DOHH2 (cell line): ENCODE results near the gene RBM33.

Source experiments
- H3F3A ChIP-seq: fragments of 200-600 bp; sonication (generic), shearing (Covaris generic); 2 replicates; pipeline ENCODE4 v1.6.0; 2016; ENCODE audit warnings: antibody characterized with exemption, mild to moderate bottlenecking; ENCODE audit not compliant: control insufficient read depth, insufficient read depth
- H3K27ac ChIP-seq: fragments of 200-600 bp; sonication (generic); 2 replicates; pipeline ENCODE4 v1.5.1; 2014; ENCODE audit warnings: low read depth, mild to moderate bottlenecking, low read length, moderate library complexity
- H3K27me3 ChIP-seq: fragments of 200-600 bp; sonication (generic); 2 replicates; pipeline ENCODE4 v1.6.1; 2014; ENCODE audit warnings: mild to moderate bottlenecking, low read length, mixed read lengths; ENCODE audit not compliant: control insufficient read depth
- H3K36me3 ChIP-seq: fragments of 200-600 bp; sonication (generic); 2 replicates; pipeline ENCODE4 v1.6.1; 2014; ENCODE audit warnings: mild to moderate bottlenecking, low read length, moderate library complexity, mixed read lengths; ENCODE audit not compliant: control insufficient read depth
- H3K4me1 ChIP-seq: fragments of 200-600 bp; sonication (generic); 2 replicates; pipeline ENCODE4 v1.6.1; 2014; ENCODE audit warnings: mild to moderate bottlenecking, low read length, mixed read lengths; ENCODE audit not compliant: control insufficient read depth
- H3K4me2 ChIP-seq: fragments of 200-600 bp; sonication (generic); 2 replicates; pipeline ENCODE4 v1.6.0; 2014; ENCODE audit warnings: mild to moderate bottlenecking, low read length, moderate library complexity
- H3K4me3 ChIP-seq: fragments of 200-600 bp; sonication (generic); 2 replicates; pipeline ENCODE4 v1.5.1; 2014; ENCODE audit warnings: mild to moderate bottlenecking, low read length, mixed read lengths
- H3K79me2 ChIP-seq: fragments of 200-600 bp; sonication (generic); 2 replicates; pipeline ENCODE4 v1.6.1; 2014; ENCODE audit warnings: mild to moderate bottlenecking, low read length, mixed read lengths; ENCODE audit not compliant: control insufficient read depth
- H3K9me2 ChIP-seq: fragments of 200-600 bp; sonication (generic); replicated peaks from 2 replicates; pipeline ENCODE4 v1.6.1; 2014; ENCODE audit warnings: mild to moderate bottlenecking, low read length, mixed read lengths; ENCODE audit not compliant: control insufficient read depth
- H3K9me3 ChIP-seq: fragments of 200-600 bp; sonication (generic); 2 replicates; pipeline ENCODE4 v1.6.1; 2014; ENCODE audit warnings: antibody characterized with exemption, low read length, mixed read lengths; ENCODE audit not compliant: control insufficient read depth, insufficient read depth
- H4K20me1 ChIP-seq: fragments of 200-600 bp; sonication (generic); 2 replicates; pipeline ENCODE4 v1.6.0; 2014; ENCODE audit warnings: low read depth, mild to moderate bottlenecking, antibody characterized with exemption, low read length, moderate library complexity; ENCODE audit not compliant: control insufficient read depth, insufficient read depth
- CTCF ChIP-seq: fragments of 200-600 bp; sonication (generic); IDR thresholded peaks from one replicate; pipeline ENCODE4 v1.5.1; 2014; ENCODE audit warnings: antibody characterized with exemption, mild to moderate bottlenecking, low read depth, low read length; ENCODE audit not compliant: poor library complexity, severe bottlenecking
- EZH2phosphoT487 ChIP-seq: fragments of 200-600 bp; sonication (generic); IDR thresholded peaks from 2 replicates; pipeline ENCODE4 v1.6.1; 2017; ENCODE audit warnings: borderline replicate concordance, mild to moderate bottlenecking, antibody characterized with exemption, low read length, moderate library complexity, mixed read lengths

The RBM33 gene

GRCh38 chr7:155747209-155747608 lies 102.7 kb downstream of the RBM33 start:
- peak overlapping the region; percentile 52 for H3K4me3 ChIP-seq
- H3K27me3 ChIP-seq = no peaks in the 10 kb centered on the region
- H3K4me2 ChIP-seq = peak overlapping the region; percentile 71
- peaks cover 49% of the 10 kb centered on the region for H3F3A ChIP-seq
- H3K4me1 ChIP-seq = peaks cover 100% of the 10 kb centered on the region
- no peaks in the 10 kb centered on the region for H3K9me2 ChIP-seq
- H3K36me3 ChIP-seq = peaks cover 90% of the 10 kb centered on the region
- H3K79me2 ChIP-seq = peaks cover 100% of the 10 kb centered on the region
- TF ChIP-seq EZH2phosphoT487 (no peak), CTCF (no peak)
- no peaks in the 10 kb centered on the region for H4K20me1 ChIP-seq
- H3K9me3 ChIP-seq = no peaks in the 10 kb centered on the region
- peak overlapping the region; percentile 91 for H3K27ac ChIP-seq

- H4K20me1 ChIP-seq = peaks cover 3% of the 10 kb centered on the region; the same call in 1 of the 2 replicates
- no peaks in the 10 kb centered on the region for H3K9me2 ChIP-seq
- no peak overlapping the region for H3K4me3 ChIP-seq
- H3K79me2 ChIP-seq = peaks cover 100% of the 10 kb centered on the region
- peak overlapping the region; percentile 71 for H3K4me2 ChIP-seq
- peaks cover 100% of the 10 kb centered on the region for H3K4me1 ChIP-seq
- no peaks in the 10 kb centered on the region for H3K27me3 ChIP-seq
- peaks cover 53% of the 10 kb centered on the region for H3F3A ChIP-seq
- no peak for TF ChIP-seq EZH2phosphoT487
- TF ChIP-seq CTCF = no peak
- H3K36me3 ChIP-seq = peaks cover 80% of the 10 kb centered on the region
- peak overlapping the region; percentile 91 for H3K27ac ChIP-seq
- no peaks in the 10 kb centered on the region for H3K9me3 ChIP-seq
Observed at GRCh38 chr7:155749578-155749977, 105.1 kb downstream of the RBM33 start.

GRCh38 chr7:155750255-155751125 lies 106.0 kb downstream of the RBM33 start:
- Histone ChIP-seq H3K4me3 (peak overlapping the region; percentile 73), H3K27ac (peak overlapping the region; percentile 91), H3K27me3 (no peaks in the 10 kb centered on the region), H3K9me3 (no peaks in the 10 kb centered on the region), H4K20me1 (peaks cover 3% of the 10 kb centered on the region; the same call in 1 of the 2 replicates), H3K9me2 (no peaks in the 10 kb centered on the region), H3K4me2 (peak overlapping the region; percentile 95), H3K4me1 (peaks cover 100% of the 10 kb centered on the region), H3K79me2 (peaks cover 100% of the 10 kb centered on the region), H3K36me3 (peaks cover 80% of the 10 kb centered on the region), H3F3A (peaks cover 46% of the 10 kb centered on the region)
- TF ChIP-seq EZH2phosphoT487 = no peak
- no peak for TF ChIP-seq CTCF
